ENCODE measurements around the gene STARD10. TPM values are rescaled to one million over a fixed set of nuclear protein-coding genes. Genes with fewer than 3 reads are reported as not detected.

STARD10 gene
- total and polyA plus RNA-seq, 4 donors, result 70.5 to 328 (median 232) TPM

- 52% methylated on average over 9 of the region's 9 CpGs for WGBS
- TF ChIP-seq HNF4A (conservative IDR thresholded peaks at IDR 0.05), result no peak
- peak in 1 of 2 donors; percentile 44 for TF ChIP-seq RXRA (IDR thresholded peaks at IDR 0.05)
- TF ChIP-seq EGR1 (IDR thresholded peaks at IDR 0.05; ENCODE audit: low read depth in 2 of 2), result no peak
- peak; percentile 96 for TF ChIP-seq CTCF (IDR thresholded peaks at IDR 0.05; ENCODE audit: low read depth, low read length, missing input control)
- no peak for TF ChIP-seq TAF1 (conservative IDR thresholded peaks at IDR 0.05)
- TF ChIP-seq NR2F2 (IDR thresholded peaks at IDR 0.05), result no peak
- TF ChIP-seq RAD21 (IDR thresholded peaks at IDR 0.05), result peak; percentile 99
- TF ChIP-seq FOXA2 (IDR thresholded peaks at IDR 0.05), result no peak
- Histone ChIP-seq H3K4me1 (ENCODE audit: control insufficient read depth in 4 of 4, insufficient read depth in 4 of 4, low read length in 3 of 4) (peaks cover 8 to 43% (median 32%) of the 10 kb centered on the region in 4 donors), H3K36me3 (ENCODE audit: control insufficient read depth in 4 of 4, insufficient read depth in 3 of 4, low read depth in 1 of 4, low read length in 3 of 4) (no peaks in the 10 kb centered on the region), H3K9me3 (ENCODE audit: control insufficient read depth in 4 of 4, low read length in 3 of 4) (no peaks in the 10 kb centered on the region), H3K27ac (ENCODE audit: low read depth in 1 of 2, low read length in 2 of 2) (no peak overlapping the region), H3K9ac (ENCODE audit: low read depth in 1 of 2, low read length in 2 of 2) (no peak overlapping the region), H3K27me3 (ENCODE audit: control insufficient read depth in 4 of 4, insufficient read depth in 4 of 4, low read length in 3 of 4) (no peaks in the 10 kb centered on the region), H3K4me3 (ENCODE audit: low read depth in 1 of 3, low read length in 3 of 3) (no peak overlapping the region)
- DNase-seq (ENCODE audit: low spot score), result peak; percentile 75
Observed at GRCh38 chr11:72724851-72725723, 68.8 kb downstream of the STARD10 start.

DNA sequence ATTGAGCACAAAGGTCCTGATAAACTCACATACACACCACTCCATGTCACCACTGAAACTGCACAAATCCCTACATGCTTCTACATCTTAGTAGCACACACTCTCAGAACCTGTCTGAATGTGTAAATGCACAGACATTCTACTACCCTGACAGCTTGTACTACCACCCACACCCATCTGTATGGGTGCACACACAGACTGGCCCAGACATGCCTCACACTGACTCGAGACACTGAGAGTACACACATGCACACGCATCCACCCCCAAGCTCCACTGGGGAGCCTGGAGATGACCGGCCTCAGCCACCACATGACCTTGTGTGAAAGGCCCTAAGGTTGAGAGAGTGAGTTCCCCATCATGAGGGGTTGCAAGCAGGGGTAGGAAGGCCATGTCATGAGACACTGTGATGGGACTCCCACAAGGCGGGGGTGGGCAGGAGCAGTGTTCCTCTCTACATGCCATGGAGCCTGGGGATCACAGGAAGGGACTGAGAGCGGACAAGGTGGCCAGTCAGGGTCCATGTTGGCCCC, 69.8 kb downstream of the STARD10 start:
- no peak for TF ChIP-seq GABPA (IDR thresholded peaks at IDR 0.05 in 1 of 2, conservative IDR thresholded peaks at IDR 0.05 in 1 of 2)
- no peak for TF ChIP-seq NR2F2 (IDR thresholded peaks at IDR 0.05)
- TF ChIP-seq EGR1 (IDR thresholded peaks at IDR 0.05; ENCODE audit: low read depth in 2 of 2), result no peak
- no peak for TF ChIP-seq TAF1 (conservative IDR thresholded peaks at IDR 0.05)
- TF ChIP-seq, protein P1, sequence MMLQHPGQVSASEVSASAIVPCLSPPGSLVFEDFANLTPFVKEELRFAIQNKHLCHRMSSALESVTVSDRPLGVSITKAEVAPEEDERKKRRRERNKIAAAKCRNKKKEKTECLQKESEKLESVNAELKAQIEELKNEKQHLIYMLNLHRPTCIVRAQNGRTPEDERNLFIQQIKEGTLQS (IDR thresholded peaks at IDR 0.05), result no peak
- no peak for TF ChIP-seq HNF4A (conservative IDR thresholded peaks at IDR 0.05)
- H3K27me3 ChIP-seq (ENCODE audit: control insufficient read depth in 4 of 4, insufficient read depth in 4 of 4, low read length in 3 of 4), result no peaks in the 10 kb centered on the region
- H3K9me3 ChIP-seq (ENCODE audit: control insufficient read depth in 4 of 4, low read length in 3 of 4), result no peaks in the 10 kb centered on the region
- WGBS, result 93% methylated on average over 5 of the region's 5 CpGs
- H3K36me3 ChIP-seq (ENCODE audit: control insufficient read depth in 4 of 4, insufficient read depth in 3 of 4, low read depth in 1 of 4, low read length in 3 of 4), result no peaks in the 10 kb centered on the region
- H3K27ac ChIP-seq (ENCODE audit: low read depth in 1 of 2, low read length in 2 of 2), result peak overlapping the region in 1 of 2 donors; percentile 11
- H3K4me3 ChIP-seq (ENCODE audit: low read depth in 1 of 3, low read length in 3 of 3), result no peak overlapping the region
- no peak overlapping the region for H3K9ac ChIP-seq (ENCODE audit: low read depth in 1 of 2, low read length in 2 of 2)
- H3K4me1 ChIP-seq (ENCODE audit: control insufficient read depth in 4 of 4, insufficient read depth in 4 of 4, low read length in 3 of 4), result peaks cover 12 to 52% (median 42%) of the 10 kb centered on the region in 4 donors
- DNase-seq (ENCODE audit: low spot score), result no peak

- Histone ChIP-seq H3K4me1 (ENCODE audit: control insufficient read depth in 4 of 4, insufficient read depth in 4 of 4, low read length in 3 of 4) (peaks cover 13 to 58% (median 45%) of the 10 kb centered on the region in 4 donors), H3K9me3 (ENCODE audit: control insufficient read depth in 4 of 4, low read length in 3 of 4) (no peaks in the 10 kb centered on the region), H3K36me3 (ENCODE audit: control insufficient read depth in 4 of 4, insufficient read depth in 3 of 4, low read depth in 1 of 4, low read length in 3 of 4) (no peaks in the 10 kb centered on the region), H3K4me3 (ENCODE audit: low read depth in 1 of 3, low read length in 3 of 3) (no peak overlapping the region), H3K9ac (ENCODE audit: low read depth in 1 of 2, low read length in 2 of 2) (no peak overlapping the region), H3K27ac (ENCODE audit: low read depth in 1 of 2, low read length in 2 of 2) (peak overlapping the region; percentile 11 to 93), H3K27me3 (ENCODE audit: control insufficient read depth in 4 of 4, insufficient read depth in 4 of 4, low read length in 3 of 4) (no peaks in the 10 kb centered on the region)
- no peak for DNase-seq (ENCODE audit: low spot score)
- WGBS, result 41% methylated on average over 9 of the region's 9 CpGs
- no peak for TF ChIP-seq YY1 (IDR thresholded peaks at IDR 0.05)
- peak; percentile 23 for TF ChIP-seq FOXA1 (IDR thresholded peaks at IDR 0.05)
- TF ChIP-seq, protein P2, sequence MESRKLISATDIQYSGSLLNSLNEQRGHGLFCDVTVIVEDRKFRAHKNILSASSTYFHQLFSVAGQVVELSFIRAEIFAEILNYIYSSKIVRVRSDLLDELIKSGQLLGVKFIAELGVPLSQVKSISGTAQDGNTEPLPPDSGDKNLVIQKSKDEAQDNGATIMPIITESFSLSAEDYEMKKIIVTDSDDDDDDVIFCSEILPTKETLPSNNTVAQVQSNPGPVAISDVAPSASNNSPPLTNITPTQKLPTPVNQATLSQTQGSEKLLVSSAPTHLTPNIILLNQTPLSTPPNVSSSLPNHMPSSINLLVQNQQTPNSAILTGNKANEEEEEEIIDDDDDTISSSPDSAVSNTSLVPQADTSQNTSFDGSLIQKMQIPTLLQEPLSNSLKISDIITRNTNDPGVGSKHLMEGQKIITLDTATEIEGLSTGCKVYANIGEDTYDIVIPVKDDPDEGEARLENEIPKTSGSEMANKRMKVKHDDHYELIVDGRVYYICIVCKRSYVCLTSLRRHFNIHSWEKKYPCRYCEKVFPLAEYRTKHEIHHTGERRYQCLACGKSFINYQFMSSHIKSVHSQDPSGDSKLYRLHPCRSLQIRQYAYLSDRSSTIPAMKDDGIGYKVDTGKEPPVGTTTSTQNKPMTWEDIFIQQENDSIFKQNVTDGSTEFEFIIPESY (IDR thresholded peaks at IDR 0.05), result no peak
- peak; percentile 21 to 58 for TF ChIP-seq RXRA (IDR thresholded peaks at IDR 0.05)
- TF ChIP-seq HNF4A (conservative IDR thresholded peaks at IDR 0.05), result peak in 1 of 2 donors; percentile 39
- no peak for TF ChIP-seq GABPA (IDR thresholded peaks at IDR 0.05 in 1 of 2, conservative IDR thresholded peaks at IDR 0.05 in 1 of 2)
- TF ChIP-seq HNF4G (IDR thresholded peaks at IDR 0.05), result no peak
- TF ChIP-seq SP1 (IDR thresholded peaks at IDR 0.05), result no peak
- TF ChIP-seq JUND (IDR thresholded peaks at IDR 0.05), result no peak
- TF ChIP-seq CTCF (IDR thresholded peaks at IDR 0.05; ENCODE audit: low read depth, low read length, missing input control), result no peak
- no peak for TF ChIP-seq MAX (IDR thresholded peaks at IDR 0.05)
- TF ChIP-seq FOXA2 (IDR thresholded peaks at IDR 0.05), result peak; percentile 9
- TF ChIP-seq, protein P1 (IDR thresholded peaks at IDR 0.05), result no peak
- no peak for TF ChIP-seq NR2F2 (IDR thresholded peaks at IDR 0.05)
Observed at GRCh38 chr11:72723508-72723907, 70.3 kb downstream of the STARD10 start.
